T-helper 17 cell (primary cell): ENCODE measurements around the gene TEX11. TPM values are rescaled to one million over a fixed set of nuclear protein-coding genes. Genes with fewer than 3 reads are reported as not detected.

Experiments used
- ATAC-seq: fragments of 150-1000 bp; cut with Tn5 transposase; 2 replicates; pipeline ENCODE4 v1.10.0; 2021; ENCODE audit warnings: mild to moderate bottlenecking, moderate library complexity
- DNase-seq, 3 donors: peaks; one replicate each; pipeline versions ENCODE4 v3.0.0 to v3.0.0-alpha.2; 2020 to 2021
- H3K9me3 ChIP-seq: one replicate; pipeline ENCODE4 v1.7.0; 2013; ENCODE audit warnings: low read length, mild to moderate bottlenecking; ENCODE audit not compliant: control insufficient read depth, poor library complexity, severe bottlenecking
- H3K27ac Mint-ChIP-seq: one replicate; pipeline ENCODE4 v1.8.0; 2022; ENCODE audit warnings: mild to moderate bottlenecking, moderate library complexity, mixed read lengths
- H3K27me3 Mint-ChIP-seq: one replicate; pipeline ENCODE4 v1.8.0; 2022; ENCODE audit warnings: mixed read lengths
- H3K36me3 Mint-ChIP-seq: one replicate; pipeline ENCODE4 v1.8.0; 2022; ENCODE audit warnings: low read depth, mixed read lengths
- H3K4me1 Mint-ChIP-seq: one replicate; pipeline ENCODE4 v1.8.0; 2022; ENCODE audit warnings: mild to moderate bottlenecking, mixed read lengths
- H3K4me3 Mint-ChIP-seq: one replicate; pipeline ENCODE4 v1.8.0; 2022; ENCODE audit warnings: mild to moderate bottlenecking, moderate library complexity, mixed read lengths
- total RNA-seq, 4 donors: library from RNA in 2 of 4; stranded (reverse) in 2 of 4; gene quantifications; one replicate each; pipeline ENCODE4 v1.2.3 and lab custom pipeline; 2022 to 2026

The TEX11 gene
- total RNA-seq, 2 donors from 2014 or later, result not detected

- no peaks in the 10 kb centered on the region for H3K9me3 ChIP-seq
- H3K4me3 Mint-ChIP-seq, result no peak overlapping the region
- H3K27me3 Mint-ChIP-seq, result no peaks in the 10 kb centered on the region
- ATAC-seq, result no peak
- H3K27ac Mint-ChIP-seq, result no peak overlapping the region
- no peaks in the 10 kb centered on the region for H3K4me1 Mint-ChIP-seq
- DNase-seq, result no peak
- peaks cover 2% of the 10 kb centered on the region for H3K36me3 Mint-ChIP-seq
Observed at GRCh38 chrX:70497026-70497425, 411.5 kb downstream of the TEX11 start.

GRCh38 chrX:70496491-70496890 is 412.0 kb downstream of the TEX11 start:
- H3K9me3 ChIP-seq, result no peaks in the 10 kb centered on the region
- no peaks in the 10 kb centered on the region for H3K27me3 Mint-ChIP-seq
- H3K4me1 Mint-ChIP-seq, result no peaks in the 10 kb centered on the region
- no peak for DNase-seq
- H3K27ac Mint-ChIP-seq, result no peak overlapping the region
- no peak for ATAC-seq
- peaks cover 2% of the 10 kb centered on the region for H3K36me3 Mint-ChIP-seq
- H3K4me3 Mint-ChIP-seq, result no peak overlapping the region

DNA sequence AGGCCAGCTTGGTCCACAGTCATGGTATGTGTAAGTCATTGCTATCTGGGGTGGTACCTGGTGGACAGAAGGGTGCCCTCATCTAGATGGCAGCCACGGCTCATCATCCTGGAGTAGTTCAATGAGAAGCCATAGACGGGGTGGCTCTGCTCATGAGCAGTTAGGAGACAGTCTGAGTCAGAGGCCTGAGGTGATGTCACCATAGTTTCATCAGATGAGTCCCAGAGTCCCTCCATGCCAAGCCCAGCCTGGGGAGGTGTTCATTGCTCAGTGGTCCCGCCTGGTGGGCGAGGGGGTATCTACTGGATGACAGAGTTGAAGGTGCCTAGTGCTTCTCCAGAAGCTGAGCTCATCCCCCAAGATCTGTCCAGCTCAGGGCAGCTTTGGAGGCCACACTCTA is 414.1 kb downstream of the TEX11 start:
- ATAC-seq, result no peak
- DNase-seq, result no peak
- H3K4me3 Mint-ChIP-seq, result no peak overlapping the region
- H3K27me3 Mint-ChIP-seq, result no peaks in the 10 kb centered on the region
- H3K27ac Mint-ChIP-seq, result no peak overlapping the region
- no peaks in the 10 kb centered on the region for H3K9me3 ChIP-seq
- no peaks in the 10 kb centered on the region for H3K4me1 Mint-ChIP-seq
- H3K36me3 Mint-ChIP-seq, result peaks cover 2% of the 10 kb centered on the region

DNA sequence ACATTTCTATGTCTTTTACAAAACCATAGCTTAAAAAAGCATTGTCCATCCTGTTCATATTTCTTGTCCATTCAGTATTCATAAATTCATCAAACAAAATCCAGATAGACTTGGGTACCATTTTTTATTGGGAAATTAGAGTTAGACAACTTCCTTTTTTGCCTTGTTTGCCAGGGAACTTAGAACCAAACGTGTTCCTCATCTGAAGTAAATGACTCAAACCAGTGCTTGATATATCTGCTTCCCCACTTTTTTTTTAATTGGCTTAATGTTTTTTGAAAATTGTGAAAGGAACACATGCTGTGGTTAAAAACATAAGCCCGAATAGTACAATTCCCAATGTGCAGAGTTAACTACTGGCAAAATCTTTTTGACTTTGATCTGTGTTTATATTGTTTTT is 419.7 kb downstream of the TEX11 start:
- H3K36me3 Mint-ChIP-seq, result no peaks in the 10 kb centered on the region
- no peaks in the 10 kb centered on the region for H3K9me3 ChIP-seq
- no peak for DNase-seq
- H3K27ac Mint-ChIP-seq, result no peak overlapping the region
- ATAC-seq, result no peak
- no peak overlapping the region for H3K4me3 Mint-ChIP-seq
- no peaks in the 10 kb centered on the region for H3K4me1 Mint-ChIP-seq
- no peaks in the 10 kb centered on the region for H3K27me3 Mint-ChIP-seq

DNA sequence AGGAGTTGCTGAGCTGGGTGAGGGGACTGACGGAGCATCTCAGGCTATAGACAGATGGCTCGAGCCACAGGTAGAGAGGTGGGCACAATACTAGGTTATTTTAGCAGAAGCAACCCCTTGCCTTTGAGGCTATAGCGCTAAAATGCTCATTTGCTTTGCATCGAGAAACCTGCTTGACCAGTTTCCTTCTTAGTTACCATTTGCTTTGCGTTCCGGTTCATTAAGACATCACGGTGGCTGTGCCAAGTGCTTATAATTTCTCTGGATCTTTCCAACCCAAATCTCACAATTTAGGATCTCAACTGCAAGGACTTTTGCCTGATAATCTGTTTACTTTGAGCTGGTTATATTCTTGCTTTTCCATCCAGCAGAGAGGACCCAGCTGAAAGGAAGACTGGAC is 423.0 kb downstream of the TEX11 start:
- H3K36me3 Mint-ChIP-seq, result peaks cover 4% of the 10 kb centered on the region
- H3K9me3 ChIP-seq, result no peaks in the 10 kb centered on the region
- peaks cover 6% of the 10 kb centered on the region for H3K4me1 Mint-ChIP-seq
- ATAC-seq, result no peak
- H3K27me3 Mint-ChIP-seq, result no peaks in the 10 kb centered on the region
- DNase-seq, result no peak
- no peak overlapping the region for H3K4me3 Mint-ChIP-seq
- H3K27ac Mint-ChIP-seq, result peak overlapping the region; percentile 27

DNA sequence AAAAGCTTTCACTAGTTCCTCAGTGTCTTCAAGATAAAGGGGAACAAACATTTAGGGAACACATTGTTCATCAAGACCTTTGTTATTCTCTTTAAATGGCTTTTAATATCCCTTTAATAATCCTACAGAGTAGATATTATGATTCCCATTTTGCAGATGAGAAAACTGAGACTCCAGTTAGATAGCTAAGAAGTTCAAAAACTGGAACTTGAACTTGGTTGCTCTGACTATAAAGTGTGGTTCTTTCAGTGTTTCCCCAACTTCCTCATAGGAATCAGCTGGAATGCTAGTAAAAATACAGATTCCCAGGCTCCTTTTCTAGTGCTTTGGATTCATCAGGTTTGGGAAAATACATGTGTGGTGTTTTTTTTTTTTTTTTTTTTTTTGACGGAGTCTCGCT is 426.2 kb downstream of the TEX11 start:
- no peaks in the 10 kb centered on the region for H3K9me3 ChIP-seq
- Mint-ChIP-seq H3K4me3 (no peak overlapping the region), H3K27ac (no peak overlapping the region), H3K36me3 (peaks cover 4% of the 10 kb centered on the region), H3K27me3 (no peaks in the 10 kb centered on the region), H3K4me1 (peaks cover 6% of the 10 kb centered on the region)
- ATAC-seq (no peak), DNase-seq (no peak)

GRCh38 chrX:70481471-70482270 is 426.8 kb downstream of the TEX11 start:
- no peaks in the 10 kb centered on the region for H3K27me3 Mint-ChIP-seq
- peaks cover 6% of the 10 kb centered on the region for H3K4me1 Mint-ChIP-seq
- H3K4me3 Mint-ChIP-seq, result no peak overlapping the region
- ATAC-seq (no peak), DNase-seq (no peak)
- peaks cover 4% of the 10 kb centered on the region for H3K36me3 Mint-ChIP-seq
- no peaks in the 10 kb centered on the region for H3K9me3 ChIP-seq
- H3K27ac Mint-ChIP-seq, result peak overlapping the region; percentile 29

- Mint-ChIP-seq H3K27me3 (no peaks in the 10 kb centered on the region), H3K36me3 (peaks cover 4% of the 10 kb centered on the region), H3K27ac (no peak overlapping the region), H3K4me1 (peaks cover 6% of the 10 kb centered on the region), H3K4me3 (no peak overlapping the region)
- DNase-seq (no peak), ATAC-seq (no peak)
- no peaks in the 10 kb centered on the region for H3K9me3 ChIP-seq
Observed at GRCh38 chrX:70480660-70481018, 427.9 kb downstream of the TEX11 start.

DNA sequence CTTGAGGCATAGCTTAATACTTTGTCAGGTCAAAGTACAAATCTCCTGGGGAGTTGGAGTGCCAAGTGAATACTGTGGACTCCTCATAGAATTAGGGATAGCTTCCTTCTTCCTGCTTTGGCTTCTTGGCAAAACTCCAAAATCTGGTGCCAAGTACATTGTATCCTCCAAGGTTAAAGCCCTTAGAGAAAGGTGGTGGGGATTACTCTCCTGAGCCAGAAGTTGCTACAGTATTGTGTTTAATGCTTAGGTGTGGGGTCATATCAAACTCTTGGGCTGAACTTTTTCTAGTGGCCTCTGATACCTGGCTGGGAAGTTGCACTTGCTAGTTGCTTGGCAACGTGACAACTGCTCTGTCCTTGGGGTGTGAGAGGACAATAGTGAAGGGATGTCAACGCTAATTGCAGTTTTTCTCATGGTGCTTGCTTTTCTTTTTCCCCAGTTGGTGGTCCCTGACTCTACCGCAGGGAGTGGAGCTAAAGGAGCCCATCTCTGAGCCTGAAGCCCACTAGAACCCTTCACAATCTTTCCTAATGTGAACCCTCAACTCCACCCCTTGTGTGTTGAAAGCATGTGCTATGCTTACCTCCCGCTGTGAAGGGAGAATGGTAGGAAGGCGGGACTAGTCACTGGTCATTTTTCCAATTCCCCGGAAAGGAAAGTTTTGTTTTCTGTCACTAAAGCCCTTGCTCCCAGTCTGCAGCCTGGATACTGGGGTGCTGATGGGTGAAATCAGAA is 428.4 kb downstream of the TEX11 start:
- peaks cover 4% of the 10 kb centered on the region for H3K36me3 Mint-ChIP-seq

GRCh38 chrX:70479247-70479921 is 429.1 kb downstream of the TEX11 start:
- H3K9me3 ChIP-seq, result no peaks in the 10 kb centered on the region
- no peak for ATAC-seq
- H3K4me1 Mint-ChIP-seq, result peaks cover 6% of the 10 kb centered on the region
- H3K36me3 Mint-ChIP-seq, result peaks cover 4% of the 10 kb centered on the region
- no peak for DNase-seq
- H3K4me3 Mint-ChIP-seq, result no peak overlapping the region
- no peaks in the 10 kb centered on the region for H3K27me3 Mint-ChIP-seq
- no peak overlapping the region for H3K27ac Mint-ChIP-seq

More for the DNA sequence above, 428.4 kb downstream of the TEX11 start:
- Mint-ChIP-seq H3K4me3 (no peak overlapping the region), H3K27ac (no peak overlapping the region), H3K27me3 (no peaks in the 10 kb centered on the region), H3K4me1 (peaks cover 6% of the 10 kb centered on the region)
- no peak for ATAC-seq
- DNase-seq, result no peak
- no peaks in the 10 kb centered on the region for H3K9me3 ChIP-seq

Other genes with a start within 250 kb of the TEX11 start
- gene SLC7A3, start 22.4 kb upstream of the TEX11 start, total RNA-seq, result not detected
- gene SNX12, start 159.6 kb upstream of the TEX11 start, total RNA-seq, result 10 to 100 TPM; 32.4 to 35.4 TPM
- gene FOXO4, start 187.1 kb upstream of the TEX11 start, total RNA-seq, result 10 to 100 TPM; 23.4 to 40.1 TPM
- gene CXorf65, start 198.0 kb upstream of the TEX11 start, total RNA-seq, result 10 to 100 TPM; 57.7 to 68.3 TPM
- 100 to 1,000 TPM; 347 to 400 TPM for gene IL2RG, start 202.9 kb upstream of the TEX11 start, total RNA-seq
- gene MED12, start 209.9 kb upstream of the TEX11 start, total RNA-seq, result 10 to 100 TPM; 66.2 to 79.2 TPM
- gene NLGN3, start 236.1 kb upstream of the TEX11 start, total RNA-seq, result 1 to 10 TPM; 2.9 to 4.2 TPM